Neural progenitor cell (in vitro differentiated cells): ENCODE results near the gene TGFB2.

Experiments
- EZH2 ChIP-seq: fragments of 200-600 bp; sonication (generic); IDR thresholded peaks from 2 replicates; pipeline ENCODE4 v1.6.1; 2017; ENCODE audit warnings: antibody characterized with exemption, mild to moderate bottlenecking, moderate library complexity
- TF ChIP-seq, protein P1 (sequence below): fragments of 200-600 bp; sonication (generic); IDR thresholded peaks from 2 replicates; pipeline ENCODE4 v1.5.1; 2017; ENCODE audit warnings: antibody characterized with exemption, mild to moderate bottlenecking

DNA sequence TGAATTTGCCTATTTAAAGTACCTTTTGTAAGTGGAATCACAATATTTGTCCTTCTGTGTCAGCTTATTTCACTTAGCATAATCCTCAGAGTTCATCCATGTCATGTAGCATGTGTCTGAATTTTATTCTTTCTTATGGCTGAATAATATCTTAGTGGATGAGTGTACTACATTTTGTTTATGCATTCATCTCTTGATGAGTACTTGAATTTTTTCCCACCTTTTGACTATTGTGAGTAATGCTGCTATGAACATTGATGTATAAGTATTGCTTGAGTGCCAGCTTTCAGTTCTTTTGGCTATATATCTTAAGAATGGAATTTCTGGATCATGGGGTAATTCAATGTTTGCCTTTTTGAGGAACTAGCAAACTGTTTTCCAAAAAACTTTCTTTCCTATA, 84.2 kb downstream of the TGFB2 start:
- TF ChIP-seq, protein P1, sequence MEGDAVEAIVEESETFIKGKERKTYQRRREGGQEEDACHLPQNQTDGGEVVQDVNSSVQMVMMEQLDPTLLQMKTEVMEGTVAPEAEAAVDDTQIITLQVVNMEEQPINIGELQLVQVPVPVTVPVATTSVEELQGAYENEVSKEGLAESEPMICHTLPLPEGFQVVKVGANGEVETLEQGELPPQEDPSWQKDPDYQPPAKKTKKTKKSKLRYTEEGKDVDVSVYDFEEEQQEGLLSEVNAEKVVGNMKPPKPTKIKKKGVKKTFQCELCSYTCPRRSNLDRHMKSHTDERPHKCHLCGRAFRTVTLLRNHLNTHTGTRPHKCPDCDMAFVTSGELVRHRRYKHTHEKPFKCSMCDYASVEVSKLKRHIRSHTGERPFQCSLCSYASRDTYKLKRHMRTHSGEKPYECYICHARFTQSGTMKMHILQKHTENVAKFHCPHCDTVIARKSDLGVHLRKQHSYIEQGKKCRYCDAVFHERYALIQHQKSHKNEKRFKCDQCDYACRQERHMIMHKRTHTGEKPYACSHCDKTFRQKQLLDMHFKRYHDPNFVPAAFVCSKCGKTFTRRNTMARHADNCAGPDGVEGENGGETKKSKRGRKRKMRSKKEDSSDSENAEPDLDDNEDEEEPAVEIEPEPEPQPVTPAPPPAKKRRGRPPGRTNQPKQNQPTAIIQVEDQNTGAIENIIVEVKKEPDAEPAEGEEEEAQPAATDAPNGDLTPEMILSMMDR, result no peak
- no peak for TF ChIP-seq EZH2
